ENCODE measurements around the gene DPYD. TPM values are rescaled to one million over a fixed set of nuclear protein-coding genes. Genes with fewer than 3 reads are reported as not detected.
"Not testable (repeated sequence)": the region's sequence is repeated elsewhere in the genome, so short reads cannot be mapped to it uniquely, and the experiment has no call there.

The DPYD gene
- total RNA-seq, 2 experiments from 2014 or later = 62.9 to 63.5 TPM

- Mint-ChIP-seq H3K4me3 (no peak overlapping the region), H3K9me3 (no peaks in the 10 kb centered on the region), H3K36me3 (ENCODE audit: low read depth) (peaks cover 4% of the 10 kb centered on the region), H3K4me1 (peaks cover 6% of the 10 kb centered on the region), H3K27me3 (no peaks in the 10 kb centered on the region), H3K27ac (no peak overlapping the region)
- no peak for DNase-seq
- ChIA-PET CTCF (no interaction called here), POLR2A (no interaction called here)
These were observed 543.3 kb downstream of the DPYD start for GRCh38 chr1:97377432-97378034.

- no peak for DNase-seq
- Mint-ChIP-seq H3K9me3 (peaks cover 2% of the 10 kb centered on the region), H3K4me1 (peaks cover 6% of the 10 kb centered on the region), H3K27me3 (no peaks in the 10 kb centered on the region), H3K27ac (no peak overlapping the region), H3K4me3 (no peak overlapping the region), H3K36me3 (ENCODE audit: low read depth) (peaks cover 4% of the 10 kb centered on the region)
- ChIA-PET CTCF (interaction anchor here (1.1 kb wide), 1 partner anchor 14 kb away, joined by 4 read pairs; no protein-coding TSS in a partner anchor), POLR2A (no interaction called here)
These were observed 547.8 kb downstream of the DPYD start for GRCh38 chr1:97373000-97373399.

DNA sequence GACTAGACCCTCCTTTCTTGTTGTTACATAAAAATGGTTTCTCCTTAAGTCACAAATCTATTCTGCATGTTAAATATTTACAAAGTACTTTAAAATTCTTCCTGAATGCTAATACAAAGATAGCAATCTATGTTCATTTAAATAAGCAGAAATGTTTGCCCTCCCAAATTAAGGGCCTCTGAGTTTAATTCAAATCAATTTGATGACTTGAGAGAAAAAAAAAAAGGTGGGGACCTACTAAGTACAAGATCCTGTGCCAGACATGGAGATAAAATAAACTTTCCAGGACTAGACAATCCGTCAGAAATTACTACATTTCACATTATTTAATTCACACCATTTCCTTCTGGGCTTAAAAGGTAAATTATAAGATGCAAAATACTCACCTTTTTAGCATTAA is 548.3 kb downstream of the DPYD start:
- H3K27me3 Mint-ChIP-seq = no peaks in the 10 kb centered on the region
- POLR2A ChIA-PET = no interaction called here
- no peak overlapping the region for H3K27ac Mint-ChIP-seq
- peaks cover 2% of the 10 kb centered on the region for H3K9me3 Mint-ChIP-seq
- DNase-seq = no peak
- CTCF ChIA-PET = no interaction called here
- H3K36me3 Mint-ChIP-seq (ENCODE audit: low read depth) = peaks cover 5% of the 10 kb centered on the region
- H3K4me3 Mint-ChIP-seq = no peak overlapping the region
- peaks cover 3% of the 10 kb centered on the region for H3K4me1 Mint-ChIP-seq

DNA sequence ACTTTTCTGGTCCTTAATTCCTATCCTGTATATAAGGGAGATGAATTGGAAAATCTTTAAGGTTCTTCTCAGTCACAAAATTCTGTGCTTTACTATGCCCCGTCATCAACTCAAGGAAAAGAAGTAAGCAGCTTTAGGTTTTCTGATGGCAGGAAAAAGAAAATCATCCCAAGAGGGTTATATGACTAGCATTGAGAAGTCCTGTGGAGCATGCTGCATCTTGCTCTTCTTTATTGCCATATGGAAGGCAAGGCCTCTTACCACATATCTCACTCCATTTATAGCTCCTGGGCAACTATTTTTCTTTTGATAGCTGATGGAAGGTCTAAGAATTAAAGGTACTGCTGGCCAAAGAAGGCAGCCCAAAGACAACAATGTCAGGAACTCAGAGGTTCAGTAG is 552.5 kb downstream of the DPYD start:
- no peak overlapping the region for H3K27ac Mint-ChIP-seq
- peaks cover 2% of the 10 kb centered on the region for H3K9me3 Mint-ChIP-seq
- no peaks in the 10 kb centered on the region for H3K4me1 Mint-ChIP-seq
- H3K36me3 Mint-ChIP-seq (ENCODE audit: low read depth) = peaks cover 9% of the 10 kb centered on the region
- DNase-seq = no peak
- CTCF ChIA-PET = interaction anchor here (0.9 kb wide), 1 partner anchor 13 kb away, joined by 3 read pairs; no protein-coding TSS in a partner anchor
- POLR2A ChIA-PET = no interaction called here
- no peak overlapping the region for H3K4me3 Mint-ChIP-seq
- H3K27me3 Mint-ChIP-seq = no peaks in the 10 kb centered on the region

GRCh38 chr1:97366984-97367383 is 553.9 kb downstream of the DPYD start:
- ChIA-PET CTCF (no interaction called here), POLR2A (no interaction called here)
- H3K36me3 Mint-ChIP-seq (ENCODE audit: low read depth) = peaks cover 9% of the 10 kb centered on the region
- peaks cover 2% of the 10 kb centered on the region for H3K9me3 Mint-ChIP-seq
- H3K27me3 Mint-ChIP-seq = no peaks in the 10 kb centered on the region
- no peak overlapping the region for H3K27ac Mint-ChIP-seq
- H3K4me3 Mint-ChIP-seq = no peak overlapping the region
- DNase-seq = no peak
- H3K4me1 Mint-ChIP-seq = no peaks in the 10 kb centered on the region

GRCh38 chr1:97365026-97365425 is 555.8 kb downstream of the DPYD start:
- Mint-ChIP-seq H3K27me3 (no peaks in the 10 kb centered on the region), H3K4me1 (no peaks in the 10 kb centered on the region), H3K36me3 (ENCODE audit: low read depth) (peaks cover 11% of the 10 kb centered on the region), H3K9me3 (peaks cover 6% of the 10 kb centered on the region), H3K4me3 (no peak overlapping the region), H3K27ac (no peak overlapping the region)
- POLR2A ChIA-PET = no interaction called here
- no peak for DNase-seq
- CTCF ChIA-PET = no interaction called here

DNA sequence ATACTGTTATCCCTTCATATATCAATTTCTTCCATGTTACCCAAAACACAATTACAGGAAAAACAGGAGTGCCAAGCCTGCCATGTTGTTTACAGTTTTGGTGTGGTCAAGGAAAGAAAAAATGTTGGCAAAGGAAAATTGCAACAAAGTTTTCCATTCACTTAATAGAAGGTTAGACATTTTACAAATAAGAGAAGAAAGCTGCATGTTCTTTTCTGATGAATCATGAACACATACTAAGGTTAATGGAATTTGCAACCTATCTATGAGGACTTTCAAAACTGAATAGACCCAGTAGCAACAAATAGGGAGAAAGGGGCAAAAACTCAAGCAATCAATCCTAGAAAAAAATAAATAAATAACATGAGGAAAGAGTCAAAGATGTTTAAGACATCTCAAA is 556.7 kb downstream of the DPYD start:
- Mint-ChIP-seq H3K27ac (no peak overlapping the region), H3K4me1 (no peaks in the 10 kb centered on the region), H3K36me3 (ENCODE audit: low read depth) (peaks cover 13% of the 10 kb centered on the region), H3K27me3 (no peaks in the 10 kb centered on the region), H3K4me3 (no peak overlapping the region), H3K9me3 (peaks cover 3% of the 10 kb centered on the region)
- ChIA-PET CTCF (no interaction called here), POLR2A (no interaction called here)
- DNase-seq = no peak

- no peak overlapping the region for H3K4me3 Mint-ChIP-seq
- no peaks in the 10 kb centered on the region for H3K4me1 Mint-ChIP-seq
- H3K27ac Mint-ChIP-seq = no peak overlapping the region
- no peaks in the 10 kb centered on the region for H3K27me3 Mint-ChIP-seq
- DNase-seq = no peak
- H3K9me3 Mint-ChIP-seq = peaks cover 3% of the 10 kb centered on the region
- CTCF ChIA-PET = no interaction called here
- peaks cover 11% of the 10 kb centered on the region for H3K36me3 Mint-ChIP-seq (ENCODE audit: low read depth)
- POLR2A ChIA-PET = no interaction called here
These were observed 564.5 kb downstream of the DPYD start for GRCh38 chr1:97356309-97356708.

GRCh38 chr1:97352936-97353382 is 567.9 kb downstream of the DPYD start:
- ChIA-PET POLR2A (no interaction called here), CTCF (no interaction called here)
- peaks cover 2% of the 10 kb centered on the region for H3K4me1 Mint-ChIP-seq
- H3K9me3 Mint-ChIP-seq = no peaks in the 10 kb centered on the region
- no peak for DNase-seq
- no peak overlapping the region for H3K27ac Mint-ChIP-seq
- H3K4me3 Mint-ChIP-seq = no peak overlapping the region
- H3K27me3 Mint-ChIP-seq = no peaks in the 10 kb centered on the region
- peaks cover 2% of the 10 kb centered on the region for H3K36me3 Mint-ChIP-seq (ENCODE audit: low read depth)

DNA sequence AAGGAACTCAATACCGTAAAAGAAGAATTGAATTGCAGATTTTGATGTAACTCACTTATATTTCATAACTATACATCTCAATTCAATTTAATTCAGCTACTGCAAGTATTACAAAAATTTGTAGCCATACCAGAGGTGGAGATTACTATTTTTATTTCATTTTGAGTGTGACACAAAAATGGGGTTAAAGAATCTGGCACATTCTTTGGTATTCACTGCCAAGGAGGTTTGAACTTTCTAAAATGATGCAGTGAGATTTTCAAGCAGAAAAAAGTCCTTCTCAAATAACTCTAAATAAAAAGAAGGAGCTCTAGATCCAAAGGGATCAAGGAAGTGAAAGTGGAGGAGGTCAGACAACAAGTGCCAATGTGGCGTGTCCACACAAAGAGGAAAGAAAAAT is 569.0 kb downstream of the DPYD start:
- DNase-seq = no peak
- peaks cover 2% of the 10 kb centered on the region for H3K36me3 Mint-ChIP-seq (ENCODE audit: low read depth)
- no peak overlapping the region for H3K27ac Mint-ChIP-seq
- POLR2A ChIA-PET = no interaction called here
- no peaks in the 10 kb centered on the region for H3K27me3 Mint-ChIP-seq
- CTCF ChIA-PET = interaction anchor here (0.6 kb wide), 1 partner anchor 54 kb away, joined by 3 read pairs; no protein-coding TSS in a partner anchor
- peaks cover 2% of the 10 kb centered on the region for H3K4me1 Mint-ChIP-seq
- H3K9me3 Mint-ChIP-seq = no peaks in the 10 kb centered on the region
- H3K4me3 Mint-ChIP-seq = no peak overlapping the region

GRCh38 chr1:97350662-97351061 is 570.2 kb downstream of the DPYD start:
- CTCF ChIA-PET = interaction anchor here (0.7 kb wide), 1 partner anchor 10 kb away, joined by 3 read pairs; no protein-coding TSS in a partner anchor
- Mint-ChIP-seq H3K4me3 (no peak overlapping the region), H3K27ac (no peak overlapping the region), H3K4me1 (peaks cover 2% of the 10 kb centered on the region), H3K9me3 (no peaks in the 10 kb centered on the region), H3K36me3 (ENCODE audit: low read depth) (peaks cover 2% of the 10 kb centered on the region), H3K27me3 (no peaks in the 10 kb centered on the region)
- POLR2A ChIA-PET = no interaction called here
- no peak for DNase-seq

DNA sequence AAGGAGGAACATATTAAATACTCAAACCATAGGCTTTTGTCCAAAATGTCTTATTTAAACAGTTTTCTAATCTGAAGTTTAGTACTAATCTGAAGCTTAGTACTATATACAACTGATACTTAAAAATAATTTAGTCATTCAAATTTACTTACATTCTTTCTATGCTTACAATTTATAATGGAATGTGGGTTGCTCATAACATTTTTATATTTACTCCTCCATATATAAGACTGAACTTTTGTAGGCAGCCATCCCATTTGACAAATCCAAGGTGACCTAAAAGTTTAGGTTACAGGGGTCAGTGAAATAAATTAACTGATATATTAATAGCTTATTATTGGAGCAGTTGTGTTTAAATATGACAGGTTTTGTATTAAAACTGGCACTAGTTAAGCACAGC is 570.6 kb downstream of the DPYD start:
- no peak overlapping the region for H3K27ac Mint-ChIP-seq
- peaks cover 2% of the 10 kb centered on the region for H3K36me3 Mint-ChIP-seq (ENCODE audit: low read depth)
- no peaks in the 10 kb centered on the region for H3K9me3 Mint-ChIP-seq
- POLR2A ChIA-PET = no interaction called here
- H3K4me3 Mint-ChIP-seq = no peak overlapping the region
- H3K27me3 Mint-ChIP-seq = no peaks in the 10 kb centered on the region
- no peak for DNase-seq
- CTCF ChIA-PET = interaction anchor here (0.7 kb wide), 1 partner anchor 10 kb away, joined by 3 read pairs; no protein-coding TSS in a partner anchor
- peaks cover 2% of the 10 kb centered on the region for H3K4me1 Mint-ChIP-seq

GRCh38 chr1:97349794-97350193 is 571.0 kb downstream of the DPYD start:
- H3K27ac Mint-ChIP-seq; H3K4me1 Mint-ChIP-seq; DNase-seq; H3K27me3 Mint-ChIP-seq; H3K36me3 Mint-ChIP-seq (ENCODE audit: low read depth); H3K4me3 Mint-ChIP-seq; POLR2A ChIA-PET; H3K9me3 Mint-ChIP-seq: not testable (repeated sequence)
- CTCF ChIA-PET = interaction anchor here (0.7 kb wide), 1 partner anchor 9 kb away, joined by 3 read pairs; no protein-coding TSS in a partner anchor

Data from activated CD4-positive, alpha-beta T cell treated with anti-CD3 and anti-CD28 coated beads, Interleukin-2, amount 10 ng/mL, durations not matched to agents 7 days and 5 days (primary cell).